HG03521 (cell line): ENCODE measurements around the gene AUTS2.
A peak's percentile ranks its signal among the peaks of the same experiment; 100 is the strongest.
"Not testable (repeated sequence)": the region's sequence is repeated elsewhere in the genome, so short reads cannot be mapped to it uniquely, and the experiment has no call there.

Source experiments
- ATAC-seq: cut with Tn5 transposase; IDR thresholded peaks from one replicate; pipeline ENCODE4 v1.9.1; 2021; ENCODE audit warnings: mild to moderate bottlenecking, moderate library complexity; ENCODE audit not compliant: unreplicated experiment

AUTS2 gene

GRCh38 chr7:69780379-69780778 is 182.1 kb downstream of the AUTS2 start:
- ATAC-seq = no peak

GRCh38 chr7:69781412-69781846 is 183.2 kb downstream of the AUTS2 start:
- ATAC-seq = no peak

- ATAC-seq = no peak
Measured at GRCh38 chr7:69782917-69783684, 184.8 kb downstream of the AUTS2 start.

- ATAC-seq = not testable (repeated sequence)
Measured at GRCh38 chr7:69786130-69786529, 187.9 kb downstream of the AUTS2 start.

- ATAC-seq = no peak
Measured at GRCh38 chr7:69786730-69787395, 188.6 kb downstream of the AUTS2 start.

- ATAC-seq = no peak
Measured at GRCh38 chr7:69787736-69788431, 189.6 kb downstream of the AUTS2 start.

- ATAC-seq = no peak
Measured at GRCh38 chr7:69789563-69789962, 191.3 kb downstream of the AUTS2 start.

- ATAC-seq = no peak
Measured at GRCh38 chr7:69790977-69791724, 192.9 kb downstream of the AUTS2 start.

- no peak for ATAC-seq
Measured at GRCh38 chr7:69791739-69792138, 193.5 kb downstream of the AUTS2 start.

- no peak for ATAC-seq
Measured at GRCh38 chr7:69795932-69796331, 197.7 kb downstream of the AUTS2 start.

- ATAC-seq = no peak
Measured at GRCh38 chr7:69796416-69796815, 198.1 kb downstream of the AUTS2 start.

GRCh38 chr7:69799048-69799697 is 200.9 kb downstream of the AUTS2 start:
- ATAC-seq = no peak

GRCh38 chr7:69799990-69800389 is 201.7 kb downstream of the AUTS2 start:
- ATAC-seq = no peak

- no peak for ATAC-seq
Measured at GRCh38 chr7:69800495-69800894, 202.2 kb downstream of the AUTS2 start.

GRCh38 chr7:69801729-69802682 is 203.7 kb downstream of the AUTS2 start:
- no peak for ATAC-seq

- ATAC-seq = peak; percentile 80
Measured at GRCh38 chr7:69803699-69804516, 205.6 kb downstream of the AUTS2 start.

- no peak for ATAC-seq
Measured at GRCh38 chr7:69804962-69805361, 206.7 kb downstream of the AUTS2 start.

GRCh38 chr7:69808391-69808790 is 210.1 kb downstream of the AUTS2 start:
- ATAC-seq = no peak
